GM19468 (cell line): ENCODE measurements around the gene MAPT.

Experiments
- ATAC-seq: cut with Tn5 transposase; IDR thresholded peaks from one replicate; pipeline ENCODE4 v1.9.1; 2021; ENCODE audit warnings: mild to moderate bottlenecking, moderate library complexity, moderate number of reproducible peaks; ENCODE audit not compliant: unreplicated experiment; ENCODE audit errors: extremely low read depth

Gene MAPT

DNA sequence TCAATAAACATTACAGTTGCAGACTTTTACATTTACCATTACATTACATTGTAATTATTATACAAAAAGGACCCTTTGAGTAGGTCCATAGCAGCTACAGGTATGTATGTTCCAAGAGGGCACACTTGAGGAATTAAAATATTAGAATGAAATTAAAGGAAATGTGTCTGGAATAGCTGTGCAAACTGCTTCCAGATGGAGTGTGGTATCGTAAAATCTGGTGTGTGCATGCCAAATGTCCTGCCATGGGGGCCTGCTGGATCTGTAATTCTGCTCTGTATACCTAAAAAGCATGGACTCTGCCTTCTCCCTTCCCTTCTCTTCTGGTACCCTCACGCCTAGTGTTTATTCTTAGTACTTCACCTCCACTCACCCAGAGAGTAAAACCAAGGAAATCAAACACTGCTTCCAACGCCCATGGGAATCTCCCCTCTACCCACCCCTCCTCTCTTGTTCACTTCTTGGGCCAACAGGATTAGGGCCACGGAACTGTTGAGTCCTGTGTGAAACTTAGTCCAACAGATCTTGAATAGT, 143.4 kb downstream of the MAPT start:
- no peak for ATAC-seq

DNA sequence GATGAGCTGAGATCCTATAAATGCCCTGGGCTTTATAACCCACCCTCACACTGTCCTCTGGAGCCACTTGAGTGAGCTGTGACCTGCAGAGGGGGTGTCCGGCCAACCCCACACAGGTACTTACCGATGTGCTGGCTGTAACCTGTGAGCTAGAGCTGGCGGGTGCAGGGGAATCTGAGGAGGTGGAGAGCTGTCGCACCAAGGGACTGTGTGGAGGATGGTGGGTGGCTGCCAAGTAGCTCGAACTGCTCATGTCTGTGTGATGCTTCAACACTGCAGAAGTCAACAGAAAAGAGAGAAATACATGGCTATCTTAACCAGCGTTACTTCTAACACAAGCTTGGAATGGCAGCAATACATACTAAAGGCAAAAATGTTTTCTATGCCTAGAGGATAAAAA, 144.1 kb downstream of the MAPT start:
- no peak for ATAC-seq

DNA sequence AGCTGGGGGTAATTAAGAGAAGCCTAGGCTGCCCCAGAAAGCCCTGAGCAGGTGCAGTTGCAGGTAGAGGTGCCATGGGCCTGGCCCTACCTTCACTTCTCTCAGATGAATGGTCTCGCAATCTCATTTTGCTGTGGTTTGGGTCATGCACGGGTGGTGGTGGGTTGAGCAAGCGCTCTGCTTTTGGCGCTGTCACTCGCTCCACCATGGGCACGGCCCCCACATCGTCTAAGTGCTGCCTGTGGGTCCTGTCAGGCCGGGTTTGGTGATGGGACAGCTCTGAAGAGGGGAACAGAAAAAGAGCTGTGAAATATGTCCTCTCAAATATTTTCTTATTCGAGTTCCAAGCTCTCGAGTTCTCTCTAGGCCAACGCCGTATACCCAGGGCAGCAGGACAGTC, 144.6 kb downstream of the MAPT start:
- no peak for ATAC-seq

DNA sequence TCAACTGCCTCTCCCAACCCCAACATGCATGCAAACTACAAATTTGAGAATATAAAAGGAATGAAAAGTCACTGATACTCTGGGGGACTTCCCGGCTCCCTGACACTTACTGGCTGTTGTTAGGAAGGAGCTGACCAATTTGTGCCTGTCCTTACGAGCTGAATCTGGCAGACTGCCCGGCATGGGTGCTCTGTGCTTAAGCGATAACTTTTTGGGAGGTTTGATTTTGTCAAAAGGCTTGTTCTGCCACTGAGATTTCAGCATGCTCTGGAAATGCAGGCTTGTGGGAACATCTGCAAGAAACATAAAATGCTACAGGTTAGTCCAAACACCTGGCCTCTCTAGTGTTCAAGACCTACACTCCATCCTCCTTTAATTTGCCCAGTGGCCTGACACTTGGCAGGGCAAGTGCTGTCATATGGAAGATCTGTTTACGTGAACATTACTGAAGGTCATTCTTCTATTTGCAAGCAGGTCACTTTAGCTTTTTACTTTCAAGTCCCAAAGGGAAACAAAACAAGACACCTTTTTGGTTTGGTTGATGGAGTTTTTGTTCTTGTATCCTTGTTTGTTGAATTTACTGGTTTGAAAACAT, 145.3 kb downstream of the MAPT start:
- ATAC-seq: no peak

DNA sequence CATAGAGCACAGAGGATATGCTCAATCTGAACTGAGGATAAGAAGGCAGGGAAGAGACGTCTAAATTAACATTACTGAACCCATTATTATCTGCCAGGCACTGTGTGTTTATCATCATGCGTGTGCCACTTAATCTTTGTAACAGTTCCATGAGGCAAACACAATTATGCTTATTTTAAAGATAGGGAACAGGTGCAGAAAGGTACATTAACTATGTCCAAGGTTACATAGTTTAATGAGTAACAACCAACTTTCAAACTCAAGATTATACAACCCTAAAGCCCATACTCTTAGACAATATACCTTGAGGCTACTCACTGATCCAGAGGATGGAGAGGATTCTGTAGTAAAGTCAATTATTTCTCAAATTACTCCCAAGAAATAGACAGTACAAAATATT, 147.9 kb downstream of the MAPT start:
- ATAC-seq: no peak

DNA sequence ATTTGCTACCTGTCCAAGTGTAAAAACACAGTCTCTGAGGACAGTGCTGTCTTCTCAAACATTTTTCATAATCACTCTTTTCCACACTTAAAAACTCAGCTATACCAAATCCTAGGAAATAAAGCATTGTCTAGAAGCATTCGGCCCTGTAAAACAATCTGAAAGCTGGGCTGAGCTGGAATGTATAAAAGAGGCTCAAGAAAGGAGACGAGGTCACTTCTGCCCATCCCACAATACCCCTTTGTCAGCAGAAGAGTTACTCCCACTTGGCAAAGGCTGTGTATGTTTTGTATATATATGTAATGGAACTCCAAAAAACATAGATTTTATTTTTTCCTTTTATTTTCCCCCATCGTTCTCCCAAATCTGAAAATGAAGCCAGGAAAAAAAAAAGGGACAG, 148.6 kb downstream of the MAPT start:
- no peak for ATAC-seq

DNA sequence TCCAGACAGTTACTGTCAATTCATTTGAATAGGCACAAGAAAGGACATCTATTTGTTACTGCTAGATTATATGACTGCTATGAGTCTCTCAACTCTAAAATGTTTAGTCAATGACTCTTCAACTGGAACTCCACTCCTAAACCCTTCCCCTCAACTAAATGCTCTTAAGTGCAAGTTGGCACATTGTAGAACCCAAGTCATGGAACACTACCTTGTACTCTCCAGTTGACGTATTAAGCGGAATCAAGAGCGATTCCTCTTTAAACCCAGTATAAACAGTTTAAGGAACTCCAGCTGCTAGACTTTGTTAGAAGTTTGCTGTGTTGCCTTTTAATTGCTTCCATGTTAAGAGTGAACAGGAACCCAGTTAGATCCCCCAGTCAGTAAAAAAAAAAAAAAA, 149.3 kb downstream of the MAPT start:
- no peak for ATAC-seq

DNA sequence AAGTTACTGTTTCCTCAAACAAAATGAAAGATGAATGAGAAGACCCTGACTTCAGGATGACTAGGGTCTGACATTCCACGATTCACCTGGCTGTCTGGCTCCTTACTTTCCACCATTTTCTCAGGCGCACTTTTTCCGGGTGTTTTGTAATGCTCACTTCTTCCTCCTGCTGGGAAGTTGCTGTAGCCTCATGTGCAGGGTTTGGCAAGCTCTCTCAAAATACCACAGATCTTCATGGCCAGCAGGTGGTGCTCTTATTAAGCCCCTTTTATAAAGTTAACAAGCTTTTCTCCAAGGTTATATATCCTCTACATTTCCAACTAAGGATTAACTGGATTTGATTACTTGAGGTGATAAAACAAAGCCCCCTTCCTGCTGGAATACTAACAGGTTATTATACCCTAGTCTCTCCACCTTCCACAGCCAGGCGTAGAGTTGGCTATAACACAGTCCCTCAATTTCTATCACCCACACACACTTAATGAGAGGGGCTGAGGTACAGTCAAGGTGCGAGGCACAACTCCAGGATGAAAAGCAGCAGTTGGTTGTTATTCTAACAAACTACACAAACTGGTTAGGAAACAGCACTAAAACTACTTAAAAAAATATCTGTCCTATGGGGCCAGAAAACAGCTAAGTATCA, 150.1 kb downstream of the MAPT start:
- no peak for ATAC-seq

DNA sequence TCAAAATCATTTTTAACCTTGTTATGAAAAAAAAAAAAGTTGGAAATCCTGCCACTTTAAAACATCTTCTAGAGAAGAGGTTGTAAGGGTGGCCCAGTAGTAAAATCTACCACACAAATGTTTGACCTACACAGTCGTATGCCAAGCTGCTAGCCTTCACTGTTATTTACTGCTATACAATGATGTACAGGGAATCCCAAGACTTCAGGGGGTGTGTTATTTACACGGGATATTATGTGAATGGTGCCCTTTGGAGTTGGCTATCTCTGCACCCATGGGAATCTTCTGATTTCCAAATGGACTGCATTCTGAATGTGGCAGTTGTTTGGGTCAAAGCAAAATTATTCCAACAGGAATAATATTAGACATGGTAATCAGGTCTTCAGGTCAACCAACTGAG, 150.6 kb downstream of the MAPT start:
- ATAC-seq: no peak

DNA sequence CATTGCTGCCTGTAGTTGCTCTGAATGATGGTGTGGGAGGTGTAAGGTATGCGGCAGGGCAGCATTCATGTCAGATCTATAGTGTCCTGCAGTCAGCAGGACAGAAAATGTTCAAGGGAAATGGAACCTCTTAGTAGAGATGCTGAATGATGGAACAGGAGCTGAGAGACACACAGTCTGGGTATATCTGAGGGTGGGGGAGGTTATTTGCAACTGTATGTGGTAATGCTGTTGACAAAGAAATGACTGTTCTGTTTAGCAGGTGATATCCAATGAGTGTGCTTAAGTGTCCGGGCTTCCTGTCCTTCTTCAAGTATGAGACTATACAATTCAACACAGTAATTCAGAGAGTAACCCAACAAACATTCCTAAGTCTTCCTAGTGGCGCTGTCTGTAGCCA, 151.3 kb downstream of the MAPT start:
- no peak for ATAC-seq

DNA sequence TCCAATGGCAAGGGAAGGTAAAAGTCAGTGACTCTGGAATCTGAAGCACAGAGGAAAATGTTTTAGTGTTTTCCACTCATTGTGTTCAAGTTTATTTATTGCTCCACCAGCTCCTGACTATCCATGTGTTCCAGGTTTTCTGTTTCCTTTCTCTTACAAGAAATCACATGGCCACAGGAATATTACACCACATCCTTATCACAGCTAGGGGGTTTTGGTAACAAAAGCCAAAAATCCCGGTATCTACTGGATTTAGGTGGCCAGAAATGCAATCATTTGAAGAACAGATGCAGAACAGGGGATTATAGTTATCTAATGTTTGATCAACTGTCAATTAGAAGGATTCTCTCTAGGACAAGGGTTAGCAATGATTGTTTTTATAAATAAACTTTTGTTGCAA, 152.6 kb downstream of the MAPT start:
- no peak for ATAC-seq

DNA sequence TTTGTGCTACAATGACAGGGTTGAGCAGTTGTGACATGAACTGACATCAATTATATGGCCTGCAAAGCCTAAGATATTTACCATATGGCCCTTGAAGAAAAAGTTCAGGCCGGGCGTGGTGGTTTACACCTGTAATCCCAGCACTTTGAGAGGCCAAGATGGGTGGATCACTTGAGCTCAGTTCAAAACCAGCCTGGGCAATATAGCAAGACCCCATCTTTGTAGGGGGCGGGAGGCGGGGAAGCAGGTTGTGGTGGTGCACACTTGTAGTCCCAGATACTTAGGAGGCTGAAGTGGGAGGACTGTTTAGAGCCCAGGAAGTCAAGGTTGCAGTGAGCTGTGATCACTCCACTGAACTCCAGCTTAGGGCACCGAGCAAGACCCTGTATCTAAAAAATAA, 153.0 kb downstream of the MAPT start:
- no peak for ATAC-seq

DNA sequence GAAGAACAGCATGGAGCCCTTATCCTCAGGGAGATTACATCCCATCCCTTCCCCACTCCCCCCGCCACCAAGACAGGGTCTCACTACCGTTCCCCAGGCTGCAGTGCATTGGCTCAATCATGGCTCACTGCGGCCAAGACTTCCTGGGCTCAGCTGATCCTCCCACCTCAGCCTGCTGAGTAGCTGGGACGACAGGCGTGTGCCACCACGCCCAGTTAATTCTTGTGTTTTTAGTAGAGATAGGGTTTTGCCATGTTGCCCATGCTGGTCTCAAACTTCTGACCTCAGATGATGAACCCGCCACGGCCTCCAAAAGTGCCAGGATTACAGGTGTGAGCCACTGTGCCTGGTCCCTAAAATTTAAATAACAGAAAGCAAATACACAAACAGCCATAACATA, 153.5 kb downstream of the MAPT start:
- ATAC-seq: no peak

DNA sequence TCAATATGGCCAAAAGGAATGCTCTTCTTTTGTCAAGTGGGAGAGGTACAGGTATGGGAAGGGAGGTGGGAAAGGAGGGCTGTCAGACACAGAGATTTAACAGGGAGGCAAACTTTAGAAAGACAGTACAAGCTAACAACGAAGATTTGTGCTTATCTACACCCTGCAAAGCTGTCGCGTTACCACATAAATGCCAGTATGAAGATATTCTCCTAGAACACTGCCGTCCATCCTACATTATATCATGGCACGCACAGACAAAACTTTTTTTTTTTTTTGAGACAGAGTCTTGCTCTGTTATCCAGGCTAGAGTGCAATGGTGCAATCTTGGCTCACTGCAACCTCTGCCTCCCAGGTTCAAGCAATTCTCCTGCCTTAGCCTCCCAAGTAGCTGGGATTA, 155.3 kb downstream of the MAPT start:
- ATAC-seq: no peak

DNA sequence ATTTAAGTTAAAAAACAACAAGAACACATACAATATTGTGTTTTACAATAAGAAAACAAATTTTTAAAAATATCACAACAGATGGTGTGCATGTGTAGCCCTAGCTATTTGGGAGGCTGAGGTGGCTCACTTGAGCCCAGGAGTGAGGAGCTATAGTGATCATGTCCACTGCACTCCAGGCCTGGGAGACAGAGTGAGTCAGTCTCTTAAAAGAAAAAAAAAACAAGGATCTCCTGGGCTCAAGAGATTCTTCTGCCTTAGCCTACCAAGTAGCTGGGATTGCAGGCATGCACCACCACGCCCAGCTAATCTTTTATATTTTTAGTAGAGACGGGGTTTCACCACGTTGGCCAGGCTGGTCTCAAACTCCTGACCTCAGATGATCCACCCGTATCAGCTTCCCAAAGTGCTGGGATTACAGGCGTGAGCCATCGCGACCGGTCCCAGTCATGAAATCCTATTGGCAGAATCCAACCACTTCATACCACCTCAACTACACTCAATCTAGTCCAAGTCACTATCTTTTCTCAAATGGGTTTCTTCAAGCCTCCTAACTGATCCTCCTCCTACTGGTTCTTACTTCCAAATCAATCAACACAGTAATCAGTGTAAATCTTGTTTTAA, 159.7 kb downstream of the MAPT start:
- ATAC-seq: no peak

DNA sequence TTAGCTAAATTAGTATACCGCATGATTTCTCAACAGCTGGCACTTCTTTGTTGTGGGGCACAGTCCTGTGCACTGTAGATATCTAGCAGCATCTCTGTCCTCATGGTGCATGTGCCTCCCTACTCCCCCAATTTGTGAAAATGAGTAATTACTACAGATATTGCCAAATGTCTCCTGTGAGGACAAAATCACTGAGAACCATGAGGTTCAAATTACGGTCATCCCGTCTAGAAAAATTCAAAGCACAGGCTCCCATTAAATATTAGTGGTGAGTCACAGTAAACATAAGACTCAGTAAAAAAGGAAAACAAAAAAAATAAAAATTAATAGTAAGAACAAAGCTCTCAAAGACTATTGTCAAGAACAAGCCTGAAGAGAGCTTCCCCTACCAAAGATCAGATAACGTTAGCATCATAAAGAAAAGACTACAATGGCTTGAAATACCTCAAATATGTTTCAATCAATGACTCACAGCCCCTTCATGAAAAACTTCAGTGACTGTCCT, 162.5 kb downstream of the MAPT start:
- no peak for ATAC-seq

DNA sequence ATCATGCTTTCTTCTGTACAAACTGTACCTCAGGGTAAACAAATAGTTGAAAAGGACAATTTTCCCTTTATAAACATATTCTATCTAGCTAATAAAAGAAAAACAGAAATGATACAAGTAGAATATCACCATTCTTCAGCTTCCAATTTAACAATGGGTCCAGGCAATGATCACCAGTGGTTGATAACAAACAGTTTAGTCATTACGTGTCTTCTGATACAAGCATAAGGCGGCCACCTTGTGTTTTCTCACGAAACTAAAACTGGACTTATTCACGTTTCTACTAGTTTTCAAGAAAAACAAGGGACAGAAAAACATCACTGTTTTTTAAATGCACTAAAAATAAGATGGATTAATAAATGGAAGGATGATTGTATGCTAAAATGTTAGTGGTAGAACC, 163.0 kb downstream of the MAPT start:
- no peak for ATAC-seq

DNA sequence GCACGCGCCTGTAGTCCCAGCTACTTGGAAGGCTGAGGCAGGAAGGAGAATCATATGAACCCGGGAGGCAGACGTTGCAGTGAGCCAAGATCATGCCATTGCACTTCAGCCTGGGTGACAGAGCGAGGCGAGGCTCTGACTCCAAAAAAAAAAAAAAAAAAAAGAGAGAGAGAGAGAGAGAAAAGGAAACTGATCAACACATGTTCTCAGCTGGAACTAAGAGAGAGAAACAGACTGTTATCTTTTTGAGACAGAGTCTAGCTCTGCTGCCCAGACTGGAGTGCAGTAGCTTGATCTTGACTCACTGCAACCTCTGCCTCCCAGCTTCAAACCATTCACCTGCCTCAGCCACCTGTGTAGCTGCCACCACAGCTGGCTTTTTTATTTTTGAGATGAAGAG, 165.1 kb downstream of the MAPT start:
- no peak for ATAC-seq

DNA sequence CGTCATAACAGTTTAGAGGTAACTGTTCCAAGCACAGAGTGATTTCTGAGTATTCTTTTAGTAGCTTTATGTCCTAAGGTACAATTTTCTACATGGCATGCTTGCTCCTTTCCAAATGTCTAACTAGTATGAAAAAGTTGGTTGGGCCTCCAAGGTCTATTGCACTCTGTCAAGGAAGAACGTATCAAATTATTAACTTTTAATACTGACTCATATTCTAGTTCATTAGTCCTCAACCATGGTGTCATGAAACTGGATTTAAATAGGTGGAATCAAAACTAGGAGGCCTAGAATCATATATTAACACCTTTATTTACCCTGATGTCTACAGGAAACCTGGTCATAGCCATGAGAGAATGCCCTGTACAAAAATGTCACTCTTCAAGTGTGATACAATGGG, 166.1 kb downstream of the MAPT start:
- ATAC-seq: no peak

DNA sequence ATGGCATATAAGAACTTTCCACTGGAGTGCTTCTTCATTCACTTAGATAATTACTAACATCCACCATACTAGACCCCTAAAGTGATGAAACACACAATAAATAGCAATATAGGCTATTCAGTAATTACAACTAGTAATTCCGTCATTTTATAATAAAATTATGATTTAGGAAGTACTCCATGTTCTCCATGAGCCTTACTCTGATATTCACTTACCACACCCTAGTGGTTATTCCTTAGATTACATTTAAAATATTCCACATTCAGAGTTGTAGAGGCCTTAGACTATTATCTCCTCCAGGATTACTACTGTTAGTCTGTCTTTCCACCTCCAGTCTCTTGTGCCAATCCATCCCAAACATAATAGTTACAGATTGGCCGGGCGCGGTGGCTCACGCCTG, 167.1 kb downstream of the MAPT start:
- ATAC-seq: no peak

DNA sequence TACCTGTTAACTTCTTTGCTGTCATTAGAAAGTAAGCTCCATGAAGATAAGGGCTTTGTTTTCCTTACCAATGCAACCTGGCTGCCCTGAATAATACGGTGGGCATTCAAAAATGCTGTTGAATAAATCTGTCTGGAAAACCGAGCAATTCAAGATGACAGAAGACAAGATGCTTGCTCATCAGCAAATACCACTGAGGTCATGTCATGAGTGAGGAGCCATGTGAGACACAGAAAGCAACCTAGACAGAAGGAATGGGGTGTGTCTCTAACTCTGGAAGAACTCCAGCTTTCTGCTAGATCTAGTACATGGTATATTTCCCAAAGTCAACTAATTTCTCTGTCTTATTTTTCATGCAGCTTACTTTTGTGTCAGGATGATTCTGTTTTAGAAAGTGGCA, 168.9 kb downstream of the MAPT start:
- ATAC-seq: no peak

DNA sequence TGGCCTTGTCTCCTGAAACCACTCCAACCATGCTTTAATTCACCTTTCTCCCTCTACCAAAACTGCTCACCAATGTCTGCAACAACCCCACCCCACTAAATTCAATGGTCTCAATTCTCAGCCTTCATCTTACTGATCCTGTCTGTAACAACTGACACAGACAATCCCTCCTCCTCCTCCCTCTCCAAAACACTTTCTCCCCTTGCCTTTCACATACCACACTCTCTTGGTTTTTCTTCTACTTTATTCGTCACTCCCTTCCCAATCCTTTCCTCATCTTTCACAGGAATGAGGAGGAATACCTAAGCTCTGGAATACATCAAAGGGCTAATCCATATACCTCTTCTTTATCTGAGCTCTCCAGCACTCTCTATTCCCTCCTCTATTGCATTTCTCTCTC, 170.1 kb downstream of the MAPT start:
- ATAC-seq: no peak
